Measurements from ENCODE around the gene COX11. TPM values are rescaled to one million over a fixed set of nuclear protein-coding genes. Genes with fewer than 3 reads are reported as not detected.

The COX11 gene
- total and polyA plus RNA-seq, 2 of the 13 experiments (the other 11 are each of a cell fraction or from before 2014, with no cell fraction given) = 103 to 203 TPM

DNA sequence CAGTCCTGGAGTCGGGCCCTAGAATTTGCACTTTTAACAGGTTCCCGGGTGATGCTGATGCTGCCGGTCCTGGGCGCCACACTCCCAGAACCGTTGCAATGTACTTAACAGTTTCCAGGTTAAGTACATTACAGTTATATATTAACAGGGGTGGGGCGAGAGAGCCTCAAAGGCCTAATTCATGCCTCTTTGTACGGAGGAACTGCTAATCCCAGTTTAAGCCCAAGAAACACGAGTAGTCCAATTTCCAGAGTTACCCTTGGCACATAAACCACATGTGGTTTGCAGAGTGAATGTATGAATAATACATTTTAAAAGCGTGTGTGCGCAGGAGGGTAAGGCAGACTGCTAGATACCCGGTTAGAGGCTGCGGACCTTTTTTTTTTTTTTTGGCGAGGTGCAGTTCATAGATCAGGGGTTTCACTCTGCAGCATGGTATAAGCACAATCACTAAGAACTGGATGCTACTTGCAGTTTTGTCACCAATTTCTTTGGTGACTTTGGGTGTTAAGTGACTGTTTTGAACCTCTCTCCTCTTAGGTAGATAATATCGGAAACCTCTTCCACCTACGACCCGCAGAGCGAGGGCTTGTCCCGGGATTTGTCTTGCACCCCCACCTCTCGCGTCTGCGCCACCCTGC, 713 bp downstream of the COX11 start (continued):
- TF ChIP-seq, protein P1, sequence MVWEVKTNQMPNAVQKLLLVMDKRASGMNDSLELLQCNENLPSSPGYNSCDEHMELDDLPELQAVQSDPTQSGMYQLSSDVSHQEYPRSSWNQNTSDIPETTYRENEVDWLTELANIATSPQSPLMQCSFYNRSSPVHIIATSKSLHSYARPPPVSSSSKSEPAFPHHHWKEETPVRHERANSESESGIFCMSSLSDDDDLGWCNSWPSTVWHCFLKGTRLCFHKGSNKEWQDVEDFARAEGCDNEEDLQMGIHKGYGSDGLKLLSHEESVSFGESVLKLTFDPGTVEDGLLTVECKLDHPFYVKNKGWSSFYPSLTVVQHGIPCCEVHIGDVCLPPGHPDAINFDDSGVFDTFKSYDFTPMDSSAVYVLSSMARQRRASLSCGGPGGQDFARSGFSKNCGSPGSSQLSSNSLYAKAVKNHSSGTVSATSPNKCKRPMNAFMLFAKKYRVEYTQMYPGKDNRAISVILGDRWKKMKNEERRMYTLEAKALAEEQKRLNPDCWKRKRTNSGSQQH (CRISPR knock-in tag; IDR thresholded peaks at IDR 0.05; ENCODE audit: low read depth) = 0 out of 2 replicates have a peak, but pooled peaks have one; percentile 10
- TF ChIP-seq, protein P2, sequence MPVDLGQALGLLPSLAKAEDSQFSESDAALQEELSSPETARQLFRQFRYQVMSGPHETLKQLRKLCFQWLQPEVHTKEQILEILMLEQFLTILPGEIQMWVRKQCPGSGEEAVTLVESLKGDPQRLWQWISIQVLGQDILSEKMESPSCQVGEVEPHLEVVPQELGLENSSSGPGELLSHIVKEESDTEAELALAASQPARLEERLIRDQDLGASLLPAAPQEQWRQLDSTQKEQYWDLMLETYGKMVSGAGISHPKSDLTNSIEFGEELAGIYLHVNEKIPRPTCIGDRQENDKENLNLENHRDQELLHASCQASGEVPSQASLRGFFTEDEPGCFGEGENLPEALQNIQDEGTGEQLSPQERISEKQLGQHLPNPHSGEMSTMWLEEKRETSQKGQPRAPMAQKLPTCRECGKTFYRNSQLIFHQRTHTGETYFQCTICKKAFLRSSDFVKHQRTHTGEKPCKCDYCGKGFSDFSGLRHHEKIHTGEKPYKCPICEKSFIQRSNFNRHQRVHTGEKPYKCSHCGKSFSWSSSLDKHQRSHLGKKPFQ (CRISPR knock-in tag; IDR thresholded peaks at IDR 0.05; ENCODE audit: insufficient replicate concordance) = no peak
- TF ChIP-seq, protein P3, sequence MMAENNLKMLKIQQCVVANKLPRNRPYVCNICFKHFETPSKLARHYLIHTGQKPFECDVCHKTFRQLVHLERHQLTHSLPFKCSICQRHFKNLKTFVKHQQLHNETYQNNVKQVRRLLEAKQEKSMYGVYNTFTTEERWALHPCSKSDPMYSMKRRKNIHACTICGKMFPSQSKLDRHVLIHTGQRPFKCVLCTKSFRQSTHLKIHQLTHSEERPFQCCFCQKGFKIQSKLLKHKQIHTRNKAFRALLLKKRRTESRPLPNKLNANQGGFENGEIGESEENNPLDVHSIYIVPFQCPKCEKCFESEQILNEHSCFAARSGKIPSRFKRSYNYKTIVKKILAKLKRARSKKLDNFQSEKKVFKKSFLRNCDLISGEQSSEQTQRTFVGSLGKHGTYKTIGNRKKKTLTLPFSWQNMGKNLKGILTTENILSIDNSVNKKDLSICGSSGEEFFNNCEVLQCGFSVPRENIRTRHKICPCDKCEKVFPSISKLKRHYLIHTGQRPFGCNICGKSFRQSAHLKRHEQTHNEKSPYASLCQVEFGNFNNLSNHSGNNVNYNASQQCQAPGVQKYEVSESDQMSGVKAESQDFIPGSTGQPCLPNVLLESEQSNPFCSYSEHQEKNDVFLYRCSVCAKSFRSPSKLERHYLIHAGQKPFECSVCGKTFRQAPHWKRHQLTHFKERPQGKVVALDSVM (CRISPR knock-in tag; IDR thresholded peaks at IDR 0.05) = no peak
- TF ChIP-seq ZNF20 (CRISPR knock-in tag; IDR thresholded peaks at IDR 0.05) (no peak), ZNF547 (CRISPR knock-in tag; IDR thresholded peaks at IDR 0.05) (no peak), ZNF460 (CRISPR knock-in tag; IDR thresholded peaks at IDR 0.05; ENCODE audit: borderline replicate concordance) (no peak), ZNF253 (CRISPR knock-in tag; IDR thresholded peaks at IDR 0.05; ENCODE audit: borderline replicate concordance) (no peak), SMYD3 (CRISPR knock-in tag; IDR thresholded peaks at IDR 0.05) (no peak), ATF7-NPFF (CRISPR knock-in tag; IDR thresholded peaks at IDR 0.05; ENCODE audit: low read depth) (no peak), ZNF296 (CRISPR knock-in tag; conservative IDR thresholded peaks at IDR 0.05) (no peak), ZFP37 (CRISPR knock-in tag; IDR thresholded peaks at IDR 0.05; ENCODE audit: borderline replicate concordance) (no peak), ISL2 (CRISPR knock-in tag; IDR thresholded peaks at IDR 0.05) (peak; percentile 32; the same call in 1 of the 2 replicates), SAP130 (CRISPR knock-in tag; IDR thresholded peaks at IDR 0.05; ENCODE audit: low read depth) (no peak; the same call in 1 of the 2 replicates), ZNF274 (CRISPR knock-in tag; IDR thresholded peaks at IDR 0.05) (no peak), ZNF598 (CRISPR knock-in tag; IDR thresholded peaks at IDR 0.05; ENCODE audit: borderline replicate concordance) (no peak), KMT2A (CRISPR knock-in tag; IDR thresholded peaks at IDR 0.05) (no peak), ZSCAN21 (CRISPR knock-in tag; IDR thresholded peaks at IDR 0.05; ENCODE audit: borderline replicate concordance) (peak; percentile 12; the same call in 1 of the 2 replicates), ASH2L (IDR thresholded peaks at IDR 0.05; ENCODE audit: insufficient read length, low read depth, low read length) (peak; percentile 10)
- TF ChIP-seq, protein P4, sequence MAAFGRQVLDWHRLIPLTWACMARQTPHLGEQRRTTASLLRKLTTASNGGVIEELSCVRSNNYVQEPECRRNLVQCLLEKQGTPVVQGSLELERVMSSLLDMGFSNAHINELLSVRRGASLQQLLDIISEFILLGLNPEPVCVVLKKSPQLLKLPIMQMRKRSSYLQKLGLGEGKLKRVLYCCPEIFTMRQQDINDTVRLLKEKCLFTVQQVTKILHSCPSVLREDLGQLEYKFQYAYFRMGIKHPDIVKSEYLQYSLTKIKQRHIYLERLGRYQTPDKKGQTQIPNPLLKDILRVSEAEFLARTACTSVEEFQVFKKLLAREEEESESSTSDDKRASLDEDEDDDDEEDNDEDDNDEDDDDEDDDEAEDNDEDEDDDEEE (CRISPR knock-in tag; IDR thresholded peaks at IDR 0.05) = peak; percentile 2; the same call in 1 of the 2 replicates
- TF ChIP-seq, protein P5, sequence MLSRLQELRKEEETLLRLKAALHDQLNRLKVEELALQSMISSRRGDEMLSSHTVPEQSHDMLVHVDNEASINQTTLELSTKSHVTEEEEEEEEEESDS (CRISPR knock-in tag; IDR thresholded peaks at IDR 0.05; ENCODE audit: borderline replicate concordance) = no peak
- TF ChIP-seq, protein P6, sequence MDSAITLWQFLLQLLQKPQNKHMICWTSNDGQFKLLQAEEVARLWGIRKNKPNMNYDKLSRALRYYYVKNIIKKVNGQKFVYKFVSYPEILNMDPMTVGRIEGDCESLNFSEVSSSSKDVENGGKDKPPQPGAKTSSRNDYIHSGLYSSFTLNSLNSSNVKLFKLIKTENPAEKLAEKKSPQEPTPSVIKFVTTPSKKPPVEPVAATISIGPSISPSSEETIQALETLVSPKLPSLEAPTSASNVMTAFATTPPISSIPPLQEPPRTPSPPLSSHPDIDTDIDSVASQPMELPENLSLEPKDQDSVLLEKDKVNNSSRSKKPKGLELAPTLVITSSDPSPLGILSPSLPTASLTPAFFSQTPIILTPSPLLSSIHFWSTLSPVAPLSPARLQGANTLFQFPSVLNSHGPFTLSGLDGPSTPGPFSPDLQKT (CRISPR knock-in tag; IDR thresholded peaks at IDR 0.05; ENCODE audit: borderline replicate concordance) = no peak
